Parathyroid adenoma (tissue), 2 donors: ENCODE results near the gene INPP5A.

Experiments
- H2AFZ ChIP-seq: fragments of 300-600 bp; sonication (generic); one replicate; pipeline ENCODE4 v1.7.0; 2017; ENCODE audit warnings: antibody characterized with exemption, mild to moderate bottlenecking
- H3K27ac ChIP-seq: fragments of 300-600 bp; sonication (generic); one replicate; pipeline ENCODE4 v1.7.0; 2017
- H3K27me3 ChIP-seq: fragments of 300-600 bp; sonication (generic); one replicate; pipeline ENCODE4 v1.7.0; 2017; ENCODE audit warnings: low read length; ENCODE audit not compliant: control insufficient read depth, insufficient read depth
- H3K36me3 ChIP-seq: fragments of 300-600 bp; sonication (generic); one replicate; pipeline ENCODE4 v1.7.0; 2017; ENCODE audit warnings: low read length; ENCODE audit not compliant: control insufficient read depth, insufficient read depth
- H3K4me1 ChIP-seq: fragments of 300-600 bp; sonication (generic); one replicate; pipeline ENCODE4 v1.7.0; 2017; ENCODE audit warnings: control low read depth
- H3K4me2 ChIP-seq: fragments of 300-600 bp; sonication (generic); one replicate; pipeline ENCODE4 v1.7.0; 2017; ENCODE audit warnings: low read length
- H3K4me3 ChIP-seq: fragments of 300-600 bp; sonication (generic); one replicate; pipeline ENCODE4 v1.7.0; 2017; ENCODE audit warnings: low read depth, low read length
- H3K79me2 ChIP-seq: fragments of 300-600 bp; sonication (generic); one replicate; pipeline ENCODE4 v1.7.0; 2017; ENCODE audit warnings: control low read depth
- H3K9ac ChIP-seq: fragments of 300-600 bp; sonication (generic); one replicate; pipeline ENCODE4 v1.7.0; 2017; ENCODE audit warnings: mild to moderate bottlenecking
- H3K9me3 ChIP-seq: fragments of 300-600 bp; sonication (generic); one replicate; pipeline ENCODE4 v1.7.0; 2017; ENCODE audit warnings: low read length; ENCODE audit not compliant: control insufficient read depth
- TF ChIP-seq, protein P1 (sequence below): fragments of 300-600 bp; sonication (generic); IDR thresholded peaks from one replicate; pipeline ENCODE4 v1.7.0; 2017; ENCODE audit warnings: antibody characterized with exemption, mild to moderate bottlenecking
- donor health status: primary hyperparathyroidism.

INPP5A gene

DNA sequence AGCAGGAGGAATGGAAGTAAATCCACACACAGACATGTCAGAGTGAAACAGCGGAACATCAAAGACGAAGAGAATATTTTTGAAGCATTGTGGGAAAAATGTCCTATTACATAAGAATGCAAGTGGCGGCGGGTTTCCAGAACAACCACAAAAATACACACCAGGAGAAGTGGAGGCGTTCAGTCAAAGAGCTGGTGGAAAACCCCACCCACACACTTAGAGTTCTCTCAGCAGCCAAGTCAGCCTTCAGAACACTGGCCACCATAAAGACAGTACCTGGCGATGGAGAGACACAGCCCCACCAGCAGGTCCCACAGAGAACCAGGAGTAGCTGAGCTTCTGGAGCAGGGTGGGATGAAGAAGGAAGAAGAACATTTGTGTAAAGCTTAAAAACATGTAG is 224.7 kb downstream of the INPP5A start:
- Histone ChIP-seq H3K9me3 (no peaks in the 10 kb centered on the region), H2AFZ (no peak overlapping the region), H3K36me3 (no peaks in the 10 kb centered on the region), H3K4me1 (no peaks in the 10 kb centered on the region), H3K27ac (no peak overlapping the region), H3K4me2 (no peak overlapping the region), H3K4me3 (no peak overlapping the region), H3K27me3 (no peaks in the 10 kb centered on the region), H3K79me2 (no peaks in the 10 kb centered on the region), H3K9ac (no peak overlapping the region)
- TF ChIP-seq, protein P1, sequence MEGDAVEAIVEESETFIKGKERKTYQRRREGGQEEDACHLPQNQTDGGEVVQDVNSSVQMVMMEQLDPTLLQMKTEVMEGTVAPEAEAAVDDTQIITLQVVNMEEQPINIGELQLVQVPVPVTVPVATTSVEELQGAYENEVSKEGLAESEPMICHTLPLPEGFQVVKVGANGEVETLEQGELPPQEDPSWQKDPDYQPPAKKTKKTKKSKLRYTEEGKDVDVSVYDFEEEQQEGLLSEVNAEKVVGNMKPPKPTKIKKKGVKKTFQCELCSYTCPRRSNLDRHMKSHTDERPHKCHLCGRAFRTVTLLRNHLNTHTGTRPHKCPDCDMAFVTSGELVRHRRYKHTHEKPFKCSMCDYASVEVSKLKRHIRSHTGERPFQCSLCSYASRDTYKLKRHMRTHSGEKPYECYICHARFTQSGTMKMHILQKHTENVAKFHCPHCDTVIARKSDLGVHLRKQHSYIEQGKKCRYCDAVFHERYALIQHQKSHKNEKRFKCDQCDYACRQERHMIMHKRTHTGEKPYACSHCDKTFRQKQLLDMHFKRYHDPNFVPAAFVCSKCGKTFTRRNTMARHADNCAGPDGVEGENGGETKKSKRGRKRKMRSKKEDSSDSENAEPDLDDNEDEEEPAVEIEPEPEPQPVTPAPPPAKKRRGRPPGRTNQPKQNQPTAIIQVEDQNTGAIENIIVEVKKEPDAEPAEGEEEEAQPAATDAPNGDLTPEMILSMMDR = no peak

DNA sequence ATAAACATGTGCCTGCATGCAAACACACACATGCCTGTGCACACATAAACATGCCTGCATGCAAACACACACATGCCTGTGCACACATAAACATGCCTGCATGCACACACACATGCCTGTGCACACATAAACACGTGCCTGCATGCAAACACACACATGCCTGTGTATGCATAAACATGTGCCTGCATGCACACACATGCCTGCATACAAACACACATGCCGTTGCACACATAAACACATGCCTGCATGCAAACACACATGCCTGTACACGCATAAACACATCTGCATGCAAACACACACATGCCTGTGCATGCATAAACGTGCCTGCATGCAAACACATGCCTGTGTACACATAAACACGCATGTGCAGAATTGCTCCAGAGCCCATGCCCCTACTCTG is 226.0 kb downstream of the INPP5A start:
- H3K27ac ChIP-seq = no peak overlapping the region
- H2AFZ ChIP-seq = no peak overlapping the region
- no peaks in the 10 kb centered on the region for H3K4me1 ChIP-seq
- no peaks in the 10 kb centered on the region for H3K27me3 ChIP-seq
- no peaks in the 10 kb centered on the region for H3K36me3 ChIP-seq
- H3K9me3 ChIP-seq = no peaks in the 10 kb centered on the region
- no peak overlapping the region for H3K4me3 ChIP-seq
- TF ChIP-seq, protein P1 = no peak
- H3K79me2 ChIP-seq = no peaks in the 10 kb centered on the region
- no peak overlapping the region for H3K4me2 ChIP-seq
- H3K9ac ChIP-seq = no peak overlapping the region

DNA sequence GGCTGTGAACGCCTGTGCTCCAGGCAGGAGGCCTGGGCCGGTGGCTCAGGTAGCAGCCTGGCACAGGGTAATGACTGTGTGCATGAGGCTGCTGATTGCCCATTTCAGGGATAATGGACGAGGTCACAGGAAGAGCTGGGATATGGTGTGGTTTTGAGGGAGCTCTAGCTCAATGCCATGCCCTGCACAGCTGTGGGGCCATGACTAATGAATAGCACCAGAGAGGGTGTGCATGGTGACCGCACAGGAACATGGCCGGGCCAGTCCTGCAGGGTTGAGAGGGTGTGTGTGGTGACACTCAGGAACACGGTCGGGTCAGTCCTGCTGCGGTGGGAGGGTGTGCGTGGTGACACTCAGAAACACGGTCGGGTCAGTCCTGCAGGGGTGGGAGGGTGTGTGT is 226.5 kb downstream of the INPP5A start:
- H3K4me1 ChIP-seq = no peaks in the 10 kb centered on the region
- no peak overlapping the region for H2AFZ ChIP-seq
- H3K4me3 ChIP-seq = no peak overlapping the region
- H3K27me3 ChIP-seq = no peaks in the 10 kb centered on the region
- TF ChIP-seq, protein P1 = no peak
- no peak overlapping the region for H3K4me2 ChIP-seq
- no peaks in the 10 kb centered on the region for H3K79me2 ChIP-seq
- no peaks in the 10 kb centered on the region for H3K9me3 ChIP-seq
- no peak overlapping the region for H3K9ac ChIP-seq
- H3K27ac ChIP-seq = no peak overlapping the region
- no peaks in the 10 kb centered on the region for H3K36me3 ChIP-seq

DNA sequence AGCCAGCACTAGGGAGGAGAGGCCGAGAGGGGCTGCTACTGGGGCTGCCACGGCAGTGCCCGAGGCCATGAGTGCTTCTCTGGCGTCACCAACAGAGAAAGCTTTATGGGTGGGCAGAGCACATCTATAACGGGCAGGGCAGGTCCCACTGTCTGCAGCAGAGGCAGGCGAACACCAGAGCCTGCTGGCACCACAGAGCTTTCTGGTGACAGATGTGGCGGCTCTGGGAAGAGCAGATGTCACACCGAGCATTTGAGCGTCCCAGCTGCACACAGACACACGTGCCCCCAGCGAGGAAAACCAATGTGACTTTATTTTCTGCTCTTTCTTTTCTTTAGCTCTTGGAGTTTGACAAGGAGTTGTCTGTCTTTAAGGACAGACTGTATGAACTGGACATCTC is 227.8 kb downstream of the INPP5A start:
- H3K9me3 ChIP-seq = no peaks in the 10 kb centered on the region
- TF ChIP-seq, protein P1 = no peak
- no peak overlapping the region for H3K4me2 ChIP-seq
- H3K4me3 ChIP-seq = no peak overlapping the region
- no peaks in the 10 kb centered on the region for H3K79me2 ChIP-seq
- H2AFZ ChIP-seq = no peak overlapping the region
- no peak overlapping the region for H3K27ac ChIP-seq
- H3K36me3 ChIP-seq = no peaks in the 10 kb centered on the region
- H3K9ac ChIP-seq = no peak overlapping the region
- no peaks in the 10 kb centered on the region for H3K4me1 ChIP-seq
- H3K27me3 ChIP-seq = no peaks in the 10 kb centered on the region

DNA sequence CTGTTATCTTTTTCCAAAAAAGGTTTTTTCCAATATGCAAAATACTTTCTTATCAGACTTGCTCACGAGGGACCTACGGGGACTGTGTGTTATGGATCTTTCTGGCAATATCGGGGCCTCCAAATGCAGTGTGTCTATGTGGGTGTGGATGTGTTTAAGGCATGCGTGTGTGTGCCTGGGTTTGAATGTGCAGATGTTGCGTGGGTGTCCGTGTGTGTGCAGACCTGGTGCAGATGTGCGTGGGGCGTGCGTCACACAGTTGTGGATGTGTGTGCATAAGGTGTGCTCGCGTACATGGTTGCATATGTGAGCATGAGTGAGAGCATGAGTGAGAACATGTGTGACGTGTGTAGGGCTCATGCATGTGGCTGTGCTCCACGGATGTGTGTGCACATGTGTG is 228.7 kb downstream of the INPP5A start:
- H3K36me3 ChIP-seq = no peaks in the 10 kb centered on the region

More for the DNA sequence above, 228.7 kb downstream of the INPP5A start:
- TF ChIP-seq, protein P1 = no peak
- Histone ChIP-seq H3K4me3 (no peak overlapping the region), H3K9ac (no peak overlapping the region), H3K79me2 (no peaks in the 10 kb centered on the region), H3K27me3 (no peaks in the 10 kb centered on the region), H3K4me1 (no peaks in the 10 kb centered on the region), H3K4me2 (no peak overlapping the region), H3K9me3 (no peaks in the 10 kb centered on the region), H3K27ac (no peak overlapping the region), H2AFZ (no peak overlapping the region)
